CD4-positive, CD25-positive, alpha-beta regulatory T cell (primary cell): ENCODE data around the gene CTBP2. TPM values are rescaled to one million over a fixed set of nuclear protein-coding genes. Genes with fewer than 3 reads are reported as not detected.

ENCODE experiments used
- ATAC-seq, 2 donors: fragments of 150-1000 bp; cut with Tn5 transposase; one replicate each; pipeline ENCODE4 v1.10.0; 2021; ENCODE audit warnings: low read depth in 2 of 2, moderate number of reproducible peaks in 2 of 2, moderate library complexity in 1 of 2
- DNase-seq, 3 donors: peaks; one replicate each; pipeline versions ENCODE4 v3.0.0 to v3.0.0-alpha.2; 2012 to 2022; ENCODE audit warnings: mixed read lengths in 1 of 3
- H3K27ac ChIP-seq: one replicate; pipeline ENCODE4 v1.7.0; 2013; ENCODE audit warnings: mild to moderate bottlenecking, low read length; ENCODE audit not compliant: insufficient read depth, poor library complexity, severe bottlenecking
- H3K27me3 ChIP-seq: one replicate; pipeline ENCODE4 v1.7.0; 2013; ENCODE audit warnings: low read length; ENCODE audit not compliant: control insufficient read depth, insufficient read depth
- H3K36me3 ChIP-seq: one replicate; pipeline ENCODE4 v1.7.0; 2013; ENCODE audit warnings: mild to moderate bottlenecking, low read length, moderate library complexity; ENCODE audit not compliant: control insufficient read depth, insufficient read depth
- H3K4me1 ChIP-seq: 2 replicates; pipeline ENCODE4 v1.7.0; 2013; ENCODE audit warnings: mild to moderate bottlenecking, low read length; ENCODE audit not compliant: insufficient read depth, control insufficient read depth, poor library complexity, severe bottlenecking
- H3K4me3 ChIP-seq: one replicate; pipeline ENCODE4 v1.7.0; 2013; ENCODE audit warnings: low read depth, mild to moderate bottlenecking, low read length, moderate library complexity
- H3K9me3 ChIP-seq, 2 experiments: 1 replicate in 1 of 2; 2 replicates in 1 of 2; pipeline ENCODE4 v1.7.0; 2013; ENCODE audit warnings: low read length in 2 of 2, mild to moderate bottlenecking in 1 of 2, moderate library complexity in 1 of 2; ENCODE audit not compliant: control insufficient read depth in 2 of 2
- H3K27ac Mint-ChIP-seq, 3 donors: one replicate each; pipeline ENCODE4 v1.8.0; 2020 to 2022; ENCODE audit warnings: mild to moderate bottlenecking in 3 of 3, mixed read lengths in 3 of 3, moderate library complexity in 2 of 3
- H3K27me3 Mint-ChIP-seq: one replicate; pipeline ENCODE4 v1.8.0; 2022; ENCODE audit warnings: mild to moderate bottlenecking, mixed read lengths
- H3K36me3 Mint-ChIP-seq: one replicate; pipeline ENCODE4 v1.8.0; 2020; ENCODE audit warnings: mixed read lengths
- H3K4me1 Mint-ChIP-seq, 4 donors: one replicate each; pipeline ENCODE4 v1.8.0; 2020 to 2022; ENCODE audit warnings: mixed read lengths in 4 of 4, mild to moderate bottlenecking in 1 of 4
- H3K4me3 Mint-ChIP-seq, 4 donors: one replicate each; pipeline ENCODE4 v1.8.0; 2020 to 2022; ENCODE audit warnings: mild to moderate bottlenecking in 4 of 4, mixed read lengths in 4 of 4, moderate library complexity in 3 of 4
- H3K9me3 Mint-ChIP-seq, 7 donors: one replicate each; pipeline ENCODE4 v1.8.0; 2020 to 2022; ENCODE audit warnings: mixed read lengths in 7 of 7, mild to moderate bottlenecking in 3 of 7, moderate library complexity in 2 of 7
- polyA plus RNA-seq, 4 donors: library from polyadenylated mRNA; unstranded; fragments of 300-500 nt; fragmentation: Illumina TruSeq; gene quantifications; one replicate each; pipeline ENCODE4 v1.2.3, GENCODE V29; 2021
- total RNA-seq: library from RNA; stranded (reverse); gene quantifications from one replicate; pipeline ENCODE4 v1.2.3, GENCODE V29; 2022

Gene CTBP2
- total and polyA plus RNA-seq, 5 donors from 2014 or later = 0.10 to 0.49 (median 0.13) TPM; not detected in 2

- DNase-seq (no peak), ATAC-seq (no peak)
- H3K4me3 Mint-ChIP-seq = no peak overlapping the region
- no peak overlapping the region for H3K4me3 ChIP-seq
- no peaks in the 10 kb centered on the region for H3K27me3 ChIP-seq
- H3K36me3 ChIP-seq = no peaks in the 10 kb centered on the region
- no peaks in the 10 kb centered on the region for H3K9me3 ChIP-seq
- no peaks in the 10 kb centered on the region for H3K4me1 ChIP-seq
- no peak overlapping the region for H3K27ac ChIP-seq
- H3K27ac Mint-ChIP-seq = no peak overlapping the region
- no peaks in the 10 kb centered on the region for H3K9me3 Mint-ChIP-seq
- no peaks in the 10 kb centered on the region for H3K36me3 Mint-ChIP-seq
- H3K4me1 Mint-ChIP-seq = no peaks in the 10 kb centered on the region
- no peaks in the 10 kb centered on the region for H3K27me3 Mint-ChIP-seq
Observed at GRCh38 chr10:124996854-124997215, 163.5 kb downstream of the CTBP2 start.

- Histone ChIP-seq H3K27ac (no peak overlapping the region), H3K4me1 (no peaks in the 10 kb centered on the region), H3K27me3 (no peaks in the 10 kb centered on the region), H3K36me3 (no peaks in the 10 kb centered on the region), H3K4me3 (no peak overlapping the region), H3K9me3 (no peaks in the 10 kb centered on the region)
- peaks cover 2% of the 10 kb centered on the region for H3K36me3 Mint-ChIP-seq
- H3K4me1 Mint-ChIP-seq = no peaks in the 10 kb centered on the region
- H3K27me3 Mint-ChIP-seq = no peaks in the 10 kb centered on the region
- no peak overlapping the region for H3K27ac Mint-ChIP-seq
- no peaks in the 10 kb centered on the region for H3K9me3 Mint-ChIP-seq
- ATAC-seq (no peak), DNase-seq (no peak)
- H3K4me3 Mint-ChIP-seq = no peak overlapping the region
Observed at GRCh38 chr10:124996127-124996853, 164.1 kb downstream of the CTBP2 start.

GRCh38 chr10:124995605-124996004 lies 164.8 kb downstream of the CTBP2 start:
- no peak overlapping the region for H3K27ac Mint-ChIP-seq
- peaks cover 6% of the 10 kb centered on the region for H3K36me3 Mint-ChIP-seq
- H3K4me1 Mint-ChIP-seq = no peaks in the 10 kb centered on the region
- no peaks in the 10 kb centered on the region for H3K4me1 ChIP-seq
- no peak for DNase-seq
- no peak for ATAC-seq
- H3K27me3 ChIP-seq = no peaks in the 10 kb centered on the region
- H3K4me3 Mint-ChIP-seq = no peak overlapping the region
- no peaks in the 10 kb centered on the region for H3K36me3 ChIP-seq
- H3K27ac ChIP-seq = no peak overlapping the region
- no peaks in the 10 kb centered on the region for H3K9me3 ChIP-seq
- H3K27me3 Mint-ChIP-seq = no peaks in the 10 kb centered on the region
- no peaks in the 10 kb centered on the region for H3K9me3 Mint-ChIP-seq
- no peak overlapping the region for H3K4me3 ChIP-seq

- no peak overlapping the region for H3K27ac ChIP-seq
- no peaks in the 10 kb centered on the region for H3K27me3 ChIP-seq
- no peak for DNase-seq
- no peaks in the 10 kb centered on the region for H3K9me3 Mint-ChIP-seq
- H3K4me1 Mint-ChIP-seq = no peaks in the 10 kb centered on the region
- peaks cover 6% of the 10 kb centered on the region for H3K36me3 Mint-ChIP-seq
- ATAC-seq = no peak
- peak overlapping the region in 1 of 3 donors; percentile 36 for H3K27ac Mint-ChIP-seq
- H3K36me3 ChIP-seq = no peaks in the 10 kb centered on the region
- no peaks in the 10 kb centered on the region for H3K9me3 ChIP-seq
- H3K4me3 Mint-ChIP-seq = no peak overlapping the region
- no peaks in the 10 kb centered on the region for H3K4me1 ChIP-seq
- no peaks in the 10 kb centered on the region for H3K27me3 Mint-ChIP-seq
- no peak overlapping the region for H3K4me3 ChIP-seq
Observed at GRCh38 chr10:124994573-124995473, 165.5 kb downstream of the CTBP2 start.

- no peak overlapping the region for H3K27ac ChIP-seq
- no peaks in the 10 kb centered on the region for H3K36me3 ChIP-seq
- no peaks in the 10 kb centered on the region for H3K4me1 ChIP-seq
- Mint-ChIP-seq H3K36me3 (peaks cover 13% of the 10 kb centered on the region), H3K27ac (no peak overlapping the region), H3K4me1 (peaks cover 0 to 3% (median under 1%) of the 10 kb centered on the region in 4 donors), H3K27me3 (no peaks in the 10 kb centered on the region), H3K4me3 (no peak overlapping the region), H3K9me3 (no peaks in the 10 kb centered on the region)
- H3K27me3 ChIP-seq = no peaks in the 10 kb centered on the region
- DNase-seq = no peak
- no peak for ATAC-seq
- no peak overlapping the region for H3K4me3 ChIP-seq
- H3K9me3 ChIP-seq = no peaks in the 10 kb centered on the region
Observed at GRCh38 chr10:124993736-124994451, 166.5 kb downstream of the CTBP2 start.

- Mint-ChIP-seq H3K4me3 (no peak overlapping the region), H3K36me3 (peaks cover 13% of the 10 kb centered on the region), H3K4me1 (peaks cover 0 to 9% (median 2%) of the 10 kb centered on the region in 4 donors), H3K27me3 (no peaks in the 10 kb centered on the region), H3K9me3 (no peaks in the 10 kb centered on the region), H3K27ac (no peak overlapping the region)
- Histone ChIP-seq H3K27me3 (no peaks in the 10 kb centered on the region), H3K4me1 (no peaks in the 10 kb centered on the region), H3K36me3 (no peaks in the 10 kb centered on the region), H3K27ac (no peak overlapping the region), H3K9me3 (no peaks in the 10 kb centered on the region), H3K4me3 (no peak overlapping the region)
- ATAC-seq (no peak), DNase-seq (no peak)
Observed at GRCh38 chr10:124993345-124993708, 167.0 kb downstream of the CTBP2 start.

GRCh38 chr10:124992462-124993344 lies 167.7 kb downstream of the CTBP2 start:
- peak in 1 of 3 donors; percentile 29 for DNase-seq
- H3K27me3 Mint-ChIP-seq = no peaks in the 10 kb centered on the region
- no peak for ATAC-seq
- no peak overlapping the region for H3K4me3 Mint-ChIP-seq
- peaks cover 15% of the 10 kb centered on the region for H3K36me3 Mint-ChIP-seq
- peaks cover 0 to 9% (median 2%) of the 10 kb centered on the region in 4 donors for H3K4me1 Mint-ChIP-seq
- no peaks in the 10 kb centered on the region for H3K27me3 ChIP-seq
- no peaks in the 10 kb centered on the region for H3K9me3 ChIP-seq
- H3K4me1 ChIP-seq = no peaks in the 10 kb centered on the region
- no peak overlapping the region for H3K27ac ChIP-seq
- H3K36me3 ChIP-seq = peaks cover 3% of the 10 kb centered on the region
- no peaks in the 10 kb centered on the region for H3K9me3 Mint-ChIP-seq
- H3K4me3 ChIP-seq = no peak overlapping the region
- no peak overlapping the region for H3K27ac Mint-ChIP-seq
